DMS114 treated with DMSO at 0.1 percent for 48 hours (cell line): Measurements from ENCODE around the gene ADD3.
"Not testable (repeated sequence)": the region's sequence is repeated elsewhere in the genome, so short reads cannot be mapped to it uniquely, and the experiment has no call there.

Experiments
- DNase-seq: peaks from one replicate; lab custom pipeline; 2025; ENCODE audit not compliant: unreplicated experiment; lab: John Stamatoyannopoulos, UW

Gene ADD3

GRCh38 chr10:109975244-109976190, 32.3 kb upstream of the ADD3 start:
- no peak for DNase-seq

- DNase-seq = no peak
Measured at GRCh38 chr10:109976681-109977080, 31.1 kb upstream of the ADD3 start.

- no peak for DNase-seq
Measured at GRCh38 chr10:109977382-109977806, 30.4 kb upstream of the ADD3 start.

GRCh38 chr10:109978481-109978880, 29.3 kb upstream of the ADD3 start:
- DNase-seq = no peak

DNA sequence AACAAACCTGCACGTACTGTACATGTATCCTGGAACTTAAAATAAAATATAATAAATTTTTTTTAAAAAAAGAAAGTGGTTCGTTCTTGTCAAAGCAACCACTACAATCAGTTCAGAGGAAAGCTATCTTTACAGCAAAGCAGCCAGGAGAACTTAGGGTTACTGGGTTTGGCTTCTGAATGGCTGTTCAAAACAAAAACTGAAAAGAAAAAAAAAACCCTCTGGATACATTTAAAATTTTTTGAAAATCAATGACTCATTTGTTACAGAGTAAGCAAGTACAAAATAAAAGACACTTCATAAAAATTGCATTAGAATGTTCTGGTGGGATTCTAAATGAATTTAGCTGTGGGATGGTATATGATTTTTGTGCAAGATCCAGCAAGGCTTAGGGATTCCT, 28.6 kb upstream of the ADD3 start:
- DNase-seq = no peak

DNA sequence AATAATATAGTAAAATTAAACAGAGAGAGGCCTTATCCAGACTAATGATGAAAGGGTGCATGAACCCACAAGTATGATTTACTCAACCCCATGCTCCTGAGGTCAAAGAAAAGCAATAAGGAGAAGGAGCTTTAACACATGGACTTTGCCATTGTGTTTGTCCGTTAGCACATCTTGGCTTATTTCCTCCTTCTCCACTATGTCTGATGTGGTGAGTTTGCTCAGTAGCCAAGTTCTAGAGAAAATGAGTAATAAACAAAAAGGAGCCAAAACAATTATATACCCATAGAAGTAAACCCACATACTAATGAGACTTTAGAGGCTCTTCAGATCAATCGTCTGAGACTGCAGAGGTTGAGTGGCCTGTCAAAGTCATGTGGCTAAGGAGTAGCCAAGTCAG, 26.1 kb upstream of the ADD3 start:
- DNase-seq = no peak

GRCh38 chr10:109982123-109982522, 25.7 kb upstream of the ADD3 start:
- DNase-seq = no peak

GRCh38 chr10:109982812-109983211, 25.0 kb upstream of the ADD3 start:
- DNase-seq = no peak

GRCh38 chr10:109984013-109984412, 23.8 kb upstream of the ADD3 start:
- DNase-seq = no peak

DNA sequence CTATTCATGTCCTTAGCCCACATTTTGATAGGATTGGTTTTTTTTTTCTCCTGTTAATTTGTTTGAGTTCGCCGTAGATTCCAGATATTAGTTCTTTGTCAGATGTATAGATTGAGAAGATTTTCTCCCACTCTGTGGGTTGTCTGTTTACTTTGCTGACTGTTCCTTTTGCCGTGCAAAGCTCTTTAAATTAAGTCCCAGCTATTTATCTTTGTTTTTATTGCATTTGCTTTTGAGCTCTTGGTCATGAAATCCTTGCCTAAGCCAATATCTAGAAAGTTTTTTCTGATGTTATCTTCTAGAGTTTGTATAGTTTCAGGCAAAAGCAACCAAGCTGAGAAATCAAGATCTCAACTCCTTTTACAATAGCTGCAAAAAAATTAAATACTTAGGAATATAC, 22.0 kb upstream of the ADD3 start:
- DNase-seq = not testable (repeated sequence)

DNA sequence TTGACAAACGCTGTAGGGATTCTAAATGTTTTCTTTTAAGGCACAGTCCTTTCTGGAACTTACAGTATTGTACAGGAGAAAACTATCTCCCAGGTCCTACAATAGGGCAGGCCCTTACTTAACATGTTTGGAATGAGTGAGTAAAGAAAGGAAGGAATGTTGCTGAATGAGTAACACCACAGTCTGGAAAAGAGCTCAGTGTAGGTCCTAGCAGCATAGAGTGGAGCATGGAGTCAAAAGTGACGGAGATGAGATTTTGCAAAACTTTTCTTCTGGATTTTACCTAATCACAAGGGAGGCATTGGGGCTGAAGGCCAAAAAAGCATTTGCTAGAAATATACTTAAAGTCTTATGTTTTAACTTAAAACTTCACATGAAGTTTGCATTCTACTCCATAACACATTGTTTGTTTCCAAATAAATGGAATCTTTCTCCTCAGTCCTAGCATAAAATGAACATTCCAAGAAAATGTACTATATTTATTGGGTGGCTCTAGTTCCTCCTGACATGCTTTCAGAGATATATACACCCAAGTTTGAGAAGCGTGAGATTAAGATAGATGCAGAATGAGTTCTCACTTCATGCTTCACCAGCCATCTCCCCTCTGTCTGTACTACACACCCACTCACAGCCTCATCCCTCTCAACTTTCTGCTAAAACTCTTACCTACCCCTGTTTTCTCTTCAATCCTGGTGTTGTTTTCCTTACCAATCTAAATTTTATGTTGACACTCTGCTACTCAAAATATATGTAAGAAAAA, 20.2 kb upstream of the ADD3 start:
- no peak for DNase-seq

GRCh38 chr10:109988212-109988596, 19.6 kb upstream of the ADD3 start:
- no peak for DNase-seq

DNA sequence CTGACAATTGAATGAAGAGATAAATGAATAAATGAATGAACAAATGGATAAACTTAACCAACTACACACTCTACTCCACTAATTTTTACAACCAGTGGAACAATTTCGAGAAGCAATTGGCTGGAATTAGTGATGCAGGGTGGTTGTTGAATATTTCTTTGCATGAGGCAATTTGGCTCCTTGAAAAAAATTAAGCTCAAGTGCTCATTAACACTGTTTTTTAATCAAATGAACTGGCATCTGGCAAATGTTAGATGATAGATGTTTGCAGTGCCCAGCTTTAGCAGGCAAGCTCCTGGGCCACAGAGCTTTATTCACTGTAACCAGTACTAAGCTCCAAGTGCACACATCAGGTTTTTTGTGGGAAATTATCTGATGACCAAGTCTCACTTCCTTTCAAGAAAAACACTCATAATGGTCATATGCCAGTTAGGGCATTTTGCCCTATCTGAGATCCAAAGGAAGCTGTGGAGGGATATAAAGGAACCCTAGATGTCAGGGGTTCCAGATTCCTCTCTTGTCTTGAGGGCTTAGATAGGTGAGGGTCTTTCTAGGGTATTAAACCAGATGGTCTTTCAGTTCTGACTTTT, 16.4 kb upstream of the ADD3 start:
- no peak for DNase-seq

- no peak for DNase-seq
Measured at GRCh38 chr10:109992485-109992884, 15.3 kb upstream of the ADD3 start.

GRCh38 chr10:109993551-109994330, 14.0 kb upstream of the ADD3 start:
- no peak for DNase-seq

GRCh38 chr10:109994711-109995577, 12.8 kb upstream of the ADD3 start:
- DNase-seq = no peak

- DNase-seq = no peak
Measured at GRCh38 chr10:109995595-109995994, 12.2 kb upstream of the ADD3 start.

- DNase-seq = no peak
Measured at GRCh38 chr10:109996225-109996624, 11.6 kb upstream of the ADD3 start.

- DNase-seq = no peak
Measured at GRCh38 chr10:109996766-109997171, 11.0 kb upstream of the ADD3 start.

- DNase-seq = no peak
Measured at GRCh38 chr10:109997233-109997632, 10.6 kb upstream of the ADD3 start.
